Sigmoid colon (tissue), 4 donors: ENCODE data around the gene EOMES.

ENCODE experiments used
- CTCF ChIP-seq, 4 experiments: fragments of 450-650 bp in 3 of 4; fragments of 200-600 bp in 1 of 4; IDR thresholded peaks; one replicate each; pipeline ENCODE4 v1.5.1; 2016 to 2019; ENCODE audit warnings: antibody characterized with exemption in 4 of 4, mild to moderate bottlenecking in 3 of 4, moderate library complexity in 2 of 4
- POLR2A ChIP-seq, 2 donors: fragments of 450-650 bp; IDR thresholded peaks; one replicate each; pipeline ENCODE4 v1.6.1; 2016; ENCODE audit warnings: antibody characterized with exemption in 2 of 2, mild to moderate bottlenecking in 2 of 2, moderate library complexity in 2 of 2
- POLR2AphosphoS5 ChIP-seq, 4 donors: sonication (generic); formaldehyde crosslinking; IDR thresholded peaks; one replicate each; pipeline ENCODE4 v1.6.1; 2017; ENCODE audit warnings: antibody characterized with exemption in 4 of 4

GRCh38 chr3:27729325-27729724, 7.2 kb upstream of the EOMES start:
- TF ChIP-seq CTCF (IDR thresholded peaks at IDR 0.05) (no peak), POLR2AphosphoS5 (IDR thresholded peaks at IDR 0.05) (no peak), POLR2A (IDR thresholded peaks at IDR 0.05) (no peak)
